ENCODE data around the gene THRSP. TPM values are rescaled to one million over a fixed set of nuclear protein-coding genes. Genes with fewer than 3 reads are reported as not detected.
"Not testable (repeated sequence)": the region's sequence is repeated elsewhere in the genome, so short reads cannot be mapped to it uniquely, and the experiment has no call there.

Gene THRSP
- total RNA-seq, 1 donor from 2014 or later = not detected

DNA sequence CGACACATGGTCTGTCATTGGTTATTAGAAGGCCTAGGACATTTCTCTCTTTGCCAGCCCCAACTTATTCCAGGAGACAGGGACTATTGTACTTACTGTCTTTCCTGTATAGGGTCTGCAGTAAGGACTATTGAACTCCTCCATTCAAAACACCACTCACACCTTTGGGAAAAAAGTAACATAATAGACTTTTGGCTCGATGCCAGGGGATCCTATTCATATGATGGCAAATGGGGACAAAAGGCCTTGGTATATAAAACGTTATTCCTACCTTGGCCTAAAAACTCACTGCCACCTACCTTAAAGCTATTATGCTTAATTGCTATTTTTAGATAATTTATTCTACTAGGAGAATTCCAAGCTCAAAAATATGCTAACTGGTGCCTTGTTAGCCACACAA, 22.3 kb downstream of the THRSP start:
- no peak for DNase-seq (ENCODE audit: low spot score)
- Mint-ChIP-seq H3K27ac (ENCODE audit: unreplicated experiment) (no peak overlapping the region), H3K4me3 (ENCODE audit: unreplicated experiment) (no peak overlapping the region), H3K36me3 (ENCODE audit: low read depth) (no peaks in the 10 kb centered on the region), H3K4me1 (ENCODE audit: low read depth) (peaks cover 2% of the 10 kb centered on the region), H3K27me3 (ENCODE audit: low read depth) (no peaks in the 10 kb centered on the region), H3K9me3 (ENCODE audit: low read depth) (no peaks in the 10 kb centered on the region)
- TF ChIP-seq, protein P1, sequence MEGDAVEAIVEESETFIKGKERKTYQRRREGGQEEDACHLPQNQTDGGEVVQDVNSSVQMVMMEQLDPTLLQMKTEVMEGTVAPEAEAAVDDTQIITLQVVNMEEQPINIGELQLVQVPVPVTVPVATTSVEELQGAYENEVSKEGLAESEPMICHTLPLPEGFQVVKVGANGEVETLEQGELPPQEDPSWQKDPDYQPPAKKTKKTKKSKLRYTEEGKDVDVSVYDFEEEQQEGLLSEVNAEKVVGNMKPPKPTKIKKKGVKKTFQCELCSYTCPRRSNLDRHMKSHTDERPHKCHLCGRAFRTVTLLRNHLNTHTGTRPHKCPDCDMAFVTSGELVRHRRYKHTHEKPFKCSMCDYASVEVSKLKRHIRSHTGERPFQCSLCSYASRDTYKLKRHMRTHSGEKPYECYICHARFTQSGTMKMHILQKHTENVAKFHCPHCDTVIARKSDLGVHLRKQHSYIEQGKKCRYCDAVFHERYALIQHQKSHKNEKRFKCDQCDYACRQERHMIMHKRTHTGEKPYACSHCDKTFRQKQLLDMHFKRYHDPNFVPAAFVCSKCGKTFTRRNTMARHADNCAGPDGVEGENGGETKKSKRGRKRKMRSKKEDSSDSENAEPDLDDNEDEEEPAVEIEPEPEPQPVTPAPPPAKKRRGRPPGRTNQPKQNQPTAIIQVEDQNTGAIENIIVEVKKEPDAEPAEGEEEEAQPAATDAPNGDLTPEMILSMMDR (IDR thresholded peaks at IDR 0.05) = no peak

DNA sequence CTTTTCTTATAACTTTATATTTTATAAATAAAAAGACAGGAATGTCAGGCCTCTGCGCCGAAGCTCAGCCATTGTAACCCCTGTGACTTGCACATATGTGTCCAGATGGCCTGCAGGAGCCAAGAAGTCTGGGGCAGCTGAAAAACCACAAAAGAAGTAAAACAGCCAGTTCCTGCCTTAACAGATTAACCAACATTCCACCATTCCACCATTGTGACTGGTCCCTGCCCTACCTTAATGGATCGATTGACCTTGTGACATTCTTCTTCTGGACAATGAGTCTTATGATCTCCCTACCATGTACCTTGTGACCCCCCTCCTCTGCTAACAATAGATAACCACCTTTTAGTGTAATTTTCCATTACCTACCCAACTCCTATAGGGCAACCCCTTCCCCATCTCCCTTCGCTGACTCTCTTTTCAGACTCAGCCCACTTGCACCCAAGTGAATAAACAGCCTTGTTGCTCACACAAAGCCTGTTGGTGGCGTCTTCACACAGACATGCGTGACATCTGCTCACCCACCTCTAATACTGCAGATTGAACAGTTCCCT, 22.9 kb downstream of the THRSP start:
- DNase-seq (ENCODE audit: low spot score); H3K4me3 Mint-ChIP-seq (ENCODE audit: unreplicated experiment): not testable (repeated sequence)

DNA sequence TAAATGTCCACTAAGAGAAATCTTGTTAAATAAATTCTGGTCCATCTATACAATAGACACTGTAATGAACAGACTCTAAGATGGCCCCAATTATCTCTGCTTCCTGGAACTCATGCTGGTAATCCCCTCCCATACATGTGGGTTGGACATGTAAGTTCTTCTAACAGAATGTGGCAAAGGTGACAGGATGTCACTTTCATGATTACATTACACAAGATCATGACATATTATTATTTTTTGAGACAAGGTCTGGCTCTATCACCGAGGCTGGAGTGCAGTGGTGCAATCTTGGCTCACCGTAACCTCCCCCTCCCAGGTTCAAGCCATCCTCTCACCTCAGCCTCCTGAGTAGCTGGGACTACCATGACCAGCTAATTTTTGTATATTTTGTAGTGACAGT, 30.6 kb downstream of the THRSP start:
- no peak overlapping the region for H3K4me3 Mint-ChIP-seq (ENCODE audit: unreplicated experiment)
- TF ChIP-seq, protein P1 (IDR thresholded peaks at IDR 0.05) = no peak
- H3K27ac Mint-ChIP-seq (ENCODE audit: unreplicated experiment) = no peak overlapping the region

More for the DNA sequence above, 22.9 kb downstream of the THRSP start:
- not testable (repeated sequence) for H3K36me3 Mint-ChIP-seq (ENCODE audit: low read depth); H3K9me3 Mint-ChIP-seq (ENCODE audit: low read depth); H3K27ac Mint-ChIP-seq (ENCODE audit: unreplicated experiment); H3K4me1 Mint-ChIP-seq (ENCODE audit: low read depth); H3K27me3 Mint-ChIP-seq (ENCODE audit: low read depth)

DNA sequence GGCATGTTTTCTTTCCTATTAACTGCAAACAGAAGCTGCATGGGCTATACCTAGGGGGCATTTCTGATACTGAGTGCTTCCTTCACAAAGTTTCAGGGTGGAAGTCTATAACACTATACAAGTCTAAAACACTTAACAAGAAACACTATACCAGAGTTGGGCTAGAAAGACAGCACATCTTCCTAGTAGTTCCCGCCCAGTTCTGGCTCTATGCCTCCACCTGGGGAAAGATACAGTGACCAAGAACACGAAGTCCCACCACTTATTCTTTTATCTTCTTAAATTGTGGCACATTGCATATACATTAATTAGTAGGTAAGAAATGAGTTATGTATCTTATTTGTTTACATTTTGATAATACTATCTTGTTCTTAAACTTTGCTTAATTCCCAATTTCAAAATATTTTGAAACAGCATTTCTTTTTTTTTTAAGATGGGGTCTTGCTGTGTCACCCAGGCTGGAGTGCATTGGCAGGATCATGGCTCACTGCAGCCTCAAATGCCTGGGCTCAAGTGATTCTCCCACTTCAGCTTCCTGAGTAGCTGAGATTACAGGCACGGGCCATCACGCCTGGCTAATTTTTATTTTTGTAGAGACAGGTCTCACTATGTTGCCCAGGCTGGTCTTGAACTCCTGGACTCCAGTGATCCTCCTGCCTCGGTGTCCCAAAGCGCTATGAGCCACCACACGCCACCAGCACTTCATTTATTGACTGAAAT, 34.2 kb downstream of the THRSP start:
- no peak overlapping the region for H3K27ac Mint-ChIP-seq (ENCODE audit: unreplicated experiment)
- H3K4me3 Mint-ChIP-seq (ENCODE audit: unreplicated experiment) = no peak overlapping the region
- TF ChIP-seq, protein P1 (IDR thresholded peaks at IDR 0.05) = no peak
- peaks cover 8% of the 10 kb centered on the region for H3K36me3 Mint-ChIP-seq (ENCODE audit: low read depth)
- no peaks in the 10 kb centered on the region for H3K27me3 Mint-ChIP-seq (ENCODE audit: low read depth)
- H3K9me3 Mint-ChIP-seq (ENCODE audit: low read depth) = no peaks in the 10 kb centered on the region
- H3K4me1 Mint-ChIP-seq (ENCODE audit: low read depth) = peaks cover 5% of the 10 kb centered on the region
- no peak for DNase-seq (ENCODE audit: low spot score)

More for the DNA sequence above, 30.6 kb downstream of the THRSP start:
- H3K4me1 Mint-ChIP-seq (ENCODE audit: low read depth) = no peaks in the 10 kb centered on the region
- DNase-seq (ENCODE audit: low spot score) = no peak
- H3K36me3 Mint-ChIP-seq (ENCODE audit: low read depth) = peaks cover 3% of the 10 kb centered on the region
- H3K27me3 Mint-ChIP-seq (ENCODE audit: low read depth) = no peaks in the 10 kb centered on the region
- H3K9me3 Mint-ChIP-seq (ENCODE audit: low read depth) = no peaks in the 10 kb centered on the region

DNA sequence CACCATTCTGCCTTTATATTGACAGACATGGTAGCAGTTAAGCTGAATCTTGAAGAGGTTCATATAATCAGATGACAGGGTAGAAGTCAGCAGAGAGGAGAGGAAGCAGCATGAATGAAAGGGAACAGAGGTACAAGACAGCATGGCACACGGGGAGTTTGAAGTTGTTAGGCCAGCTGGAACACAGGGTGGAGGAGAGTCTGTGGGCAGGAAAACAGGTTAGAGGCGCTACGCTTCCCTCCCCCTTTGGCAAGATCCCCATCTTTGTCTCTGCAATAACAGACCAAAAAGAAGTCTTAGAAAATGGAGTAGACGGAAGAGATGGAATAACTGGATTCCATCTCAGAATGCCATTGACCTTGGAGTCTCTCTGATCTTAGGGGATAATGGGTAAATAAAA, 36.0 kb downstream of the THRSP start:
- TF ChIP-seq, protein P1 (IDR thresholded peaks at IDR 0.05) = no peak
- peaks cover 6% of the 10 kb centered on the region for H3K36me3 Mint-ChIP-seq (ENCODE audit: low read depth)
- H3K4me1 Mint-ChIP-seq (ENCODE audit: low read depth) = peaks cover 14% of the 10 kb centered on the region

DNA sequence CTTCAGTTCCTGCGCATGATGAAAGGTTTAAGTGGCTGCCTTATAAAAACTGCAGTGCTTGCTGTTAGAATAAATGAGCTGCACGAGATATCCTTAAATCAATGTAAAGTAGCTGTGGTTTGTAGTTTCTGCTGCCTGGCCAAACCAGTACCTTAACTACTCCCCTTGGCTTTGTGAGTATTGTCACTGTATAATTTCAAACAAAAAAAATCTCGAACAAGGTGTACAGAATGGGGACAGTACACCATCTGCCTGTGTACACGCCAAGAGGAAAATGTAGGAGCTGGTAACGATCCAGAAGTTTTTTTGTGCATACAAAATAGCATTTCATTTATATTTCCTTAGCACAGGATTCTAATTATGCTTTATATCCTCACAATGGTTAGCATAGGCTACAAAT, 36.6 kb downstream of the THRSP start:
- Mint-ChIP-seq H3K36me3 (ENCODE audit: low read depth) (peaks cover 6% of the 10 kb centered on the region), H3K9me3 (ENCODE audit: low read depth) (no peaks in the 10 kb centered on the region), H3K4me3 (ENCODE audit: unreplicated experiment) (no peak overlapping the region), H3K4me1 (ENCODE audit: low read depth) (peaks cover 17% of the 10 kb centered on the region), H3K27ac (ENCODE audit: unreplicated experiment) (no peak overlapping the region), H3K27me3 (ENCODE audit: low read depth) (no peaks in the 10 kb centered on the region)
- TF ChIP-seq, protein P1 (IDR thresholded peaks at IDR 0.05) = no peak
- no peak for DNase-seq (ENCODE audit: low spot score)

More for the DNA sequence above, 36.0 kb downstream of the THRSP start:
- no peak for DNase-seq (ENCODE audit: low spot score)
- no peak overlapping the region for H3K4me3 Mint-ChIP-seq (ENCODE audit: unreplicated experiment)
- H3K27me3 Mint-ChIP-seq (ENCODE audit: low read depth) = no peaks in the 10 kb centered on the region
- no peaks in the 10 kb centered on the region for H3K9me3 Mint-ChIP-seq (ENCODE audit: low read depth)
- no peak overlapping the region for H3K27ac Mint-ChIP-seq (ENCODE audit: unreplicated experiment)
